ENCODE data around the gene CASZ1. TPM values are rescaled to one million over a fixed set of nuclear protein-coding genes. Genes with fewer than 3 reads are reported as not detected.

The CASZ1 gene
- total RNA-seq, 1 experiment from 2014 or later = 11.7 TPM

GRCh38 chr1:10794724-10795275 is 1.6 kb downstream of the CASZ1 start:
- POLR2A ChIA-PET = interaction anchor here (0.5 to 0.6 kb wide), 2 partner anchors 113 to 188 kb away, joined by 4 to 5 read pairs; no protein-coding TSS in a partner anchor
- peak; percentile 57 for DNase-seq (ENCODE audit: low spot score)
- ATAC-seq = peak; percentile 13; the same call in 1 of the 2 replicates
- Mint-ChIP-seq H3K9me3 (no peaks in the 10 kb centered on the region), H3K4me1 (peaks cover 26% of the 10 kb centered on the region), H3K27me3 (ENCODE audit: low read depth) (peaks cover 47% of the 10 kb centered on the region), H3K27ac (no peak overlapping the region), H3K4me3 (peak overlapping the region; percentile 71), H3K36me3 (no peaks in the 10 kb centered on the region)
- CTCF ChIA-PET = interaction anchor here (0.5 to 2.8 kb wide), 16 partner anchors 9 to 288 kb away, joined by 3 to 10 read pairs (median 5); no protein-coding TSS in a partner anchor
- no peak for TF ChIP-seq ZNF423 (CRISPR knock-in tag; IDR thresholded peaks at IDR 0.05)
- no peak for TF ChIP-seq ELF4 (CRISPR knock-in tag; IDR thresholded peaks at IDR 0.05; ENCODE audit: low read depth)
- no peak for TF ChIP-seq MXD4 (CRISPR knock-in tag; IDR thresholded peaks at IDR 0.05; ENCODE audit: borderline replicate concordance)
- TF ChIP-seq TEAD4 (CRISPR knock-in tag; IDR thresholded peaks at IDR 0.05) = no peak
- TF ChIP-seq, protein P1, sequence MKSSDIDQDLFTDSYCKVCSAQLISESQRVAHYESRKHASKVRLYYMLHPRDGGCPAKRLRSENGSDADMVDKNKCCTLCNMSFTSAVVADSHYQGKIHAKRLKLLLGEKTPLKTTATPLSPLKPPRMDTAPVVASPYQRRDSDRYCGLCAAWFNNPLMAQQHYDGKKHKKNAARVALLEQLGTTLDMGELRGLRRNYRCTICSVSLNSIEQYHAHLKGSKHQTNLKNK (CRISPR knock-in tag; IDR thresholded peaks at IDR 0.05) = no peak
- TF ChIP-seq CREM (CRISPR knock-in tag; IDR thresholded peaks at IDR 0.05) = no peak

DNA sequence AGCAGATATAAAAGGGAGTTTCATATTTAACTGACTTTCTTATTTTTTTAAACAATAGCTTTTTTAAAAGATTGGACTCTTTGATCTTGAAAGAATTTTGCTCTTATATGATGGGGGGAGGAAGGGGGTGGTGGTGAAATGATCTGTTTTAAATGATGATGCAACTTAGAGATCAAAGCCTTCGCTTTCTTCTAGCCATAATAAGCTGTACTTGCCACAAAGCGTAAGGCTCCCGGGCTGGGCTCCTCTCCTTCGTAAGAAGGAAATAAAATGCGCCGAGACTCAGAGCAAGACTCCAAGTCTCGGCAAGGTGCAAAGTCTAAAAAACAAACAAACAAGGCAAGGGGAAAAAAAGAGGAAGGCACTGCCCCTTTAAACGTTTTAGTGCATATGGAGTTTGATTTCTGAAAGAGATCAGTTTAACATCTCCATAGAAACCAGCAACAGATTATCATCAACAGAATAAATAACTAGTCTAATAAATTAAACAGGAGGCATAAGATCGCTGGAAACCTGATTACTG is 3.3 kb downstream of the CASZ1 start:
- no peak overlapping the region for H3K27ac Mint-ChIP-seq
- DNase-seq (ENCODE audit: low spot score) (no peak), ATAC-seq (no peak)
- H3K27me3 Mint-ChIP-seq (ENCODE audit: low read depth) = peaks cover 42% of the 10 kb centered on the region
- H3K4me1 Mint-ChIP-seq = peaks cover 17% of the 10 kb centered on the region
- H3K36me3 Mint-ChIP-seq = no peaks in the 10 kb centered on the region
- ChIA-PET CTCF (interaction anchor here (0.6 to 2.8 kb wide), 12 partner anchors 9 to 583 kb away, joined by 3 to 10 read pairs (median 4); partner anchors contain the start of gene KIF1B), POLR2A (interaction anchor here (0.9 kb wide), 1 partner anchor 12 kb away, joined by 3 read pairs; no protein-coding TSS in a partner anchor)
- peak overlapping the region; percentile 71 for H3K4me3 Mint-ChIP-seq
- no peaks in the 10 kb centered on the region for H3K9me3 Mint-ChIP-seq
- TF ChIP-seq GRHL2 (CRISPR knock-in tag; IDR thresholded peaks at IDR 0.05; ENCODE audit: insufficient replicate concordance, severe bottlenecking) = no peak
- no peak for TF ChIP-seq TP53 (CRISPR knock-in tag; IDR thresholded peaks at IDR 0.05)
- no peak for TF ChIP-seq ZNF232 (CRISPR knock-in tag; IDR thresholded peaks at IDR 0.05)
- no peak for TF ChIP-seq FOXJ3 (CRISPR knock-in tag; IDR thresholded peaks at IDR 0.05; ENCODE audit: borderline replicate concordance)
- TF ChIP-seq SOX15 (CRISPR knock-in tag; IDR thresholded peaks at IDR 0.05) = no peak
- TF ChIP-seq, protein P2, sequence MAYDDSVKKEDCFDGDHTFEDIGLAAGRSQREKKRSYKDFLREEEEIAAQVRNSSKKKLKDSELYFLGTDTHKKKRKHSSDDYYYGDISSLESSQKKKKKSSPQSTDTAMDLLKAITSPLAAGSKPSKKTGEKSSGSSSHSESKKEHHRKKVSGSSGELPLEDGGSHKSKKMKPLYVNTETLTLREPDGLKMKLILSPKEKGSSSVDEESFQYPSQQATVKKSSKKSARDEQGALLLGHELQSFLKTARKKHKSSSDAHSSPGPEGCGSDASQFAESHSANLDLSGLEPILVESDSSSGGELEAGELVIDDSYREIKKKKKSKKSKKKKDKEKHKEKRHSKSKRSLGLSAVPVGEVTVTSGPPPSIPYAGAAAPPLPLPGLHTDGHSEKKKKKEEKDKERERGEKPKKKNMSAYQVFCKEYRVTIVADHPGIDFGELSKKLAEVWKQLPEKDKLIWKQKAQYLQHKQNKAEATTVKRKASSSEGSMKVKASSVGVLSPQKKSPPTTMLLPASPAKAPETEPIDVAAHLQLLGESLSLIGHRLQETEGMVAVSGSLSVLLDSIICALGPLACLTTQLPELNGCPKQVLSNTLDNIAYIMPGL (CRISPR knock-in tag; IDR thresholded peaks at IDR 0.05) = no peak
- TF ChIP-seq ESRRA (CRISPR knock-in tag; IDR thresholded peaks at IDR 0.05; ENCODE audit: borderline replicate concordance) = no peak
- no peak for TF ChIP-seq ARID4B (CRISPR knock-in tag; IDR thresholded peaks at IDR 0.05; ENCODE audit: borderline replicate concordance)
- TF ChIP-seq, protein P3, sequence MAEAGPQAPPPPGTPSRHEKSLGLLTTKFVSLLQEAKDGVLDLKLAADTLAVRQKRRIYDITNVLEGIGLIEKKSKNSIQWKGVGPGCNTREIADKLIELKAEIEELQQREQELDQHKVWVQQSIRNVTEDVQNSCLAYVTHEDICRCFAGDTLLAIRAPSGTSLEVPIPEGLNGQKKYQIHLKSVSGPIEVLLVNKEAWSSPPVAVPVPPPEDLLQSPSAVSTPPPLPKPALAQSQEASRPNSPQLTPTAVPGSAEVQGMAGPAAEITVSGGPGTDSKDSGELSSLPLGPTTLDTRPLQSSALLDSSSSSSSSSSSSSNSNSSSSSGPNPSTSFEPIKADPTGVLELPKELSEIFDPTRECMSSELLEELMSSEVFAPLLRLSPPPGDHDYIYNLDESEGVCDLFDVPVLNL (CRISPR knock-in tag; IDR thresholded peaks at IDR 0.05; ENCODE audit: borderline replicate concordance, low read depth) = no peak
- TF ChIP-seq MYBL2 (CRISPR knock-in tag; IDR thresholded peaks at IDR 0.05) = no peak
- TF ChIP-seq ZNF219 (CRISPR knock-in tag; IDR thresholded peaks at IDR 0.05; ENCODE audit: borderline replicate concordance) = no peak
- TF ChIP-seq, protein P4, sequence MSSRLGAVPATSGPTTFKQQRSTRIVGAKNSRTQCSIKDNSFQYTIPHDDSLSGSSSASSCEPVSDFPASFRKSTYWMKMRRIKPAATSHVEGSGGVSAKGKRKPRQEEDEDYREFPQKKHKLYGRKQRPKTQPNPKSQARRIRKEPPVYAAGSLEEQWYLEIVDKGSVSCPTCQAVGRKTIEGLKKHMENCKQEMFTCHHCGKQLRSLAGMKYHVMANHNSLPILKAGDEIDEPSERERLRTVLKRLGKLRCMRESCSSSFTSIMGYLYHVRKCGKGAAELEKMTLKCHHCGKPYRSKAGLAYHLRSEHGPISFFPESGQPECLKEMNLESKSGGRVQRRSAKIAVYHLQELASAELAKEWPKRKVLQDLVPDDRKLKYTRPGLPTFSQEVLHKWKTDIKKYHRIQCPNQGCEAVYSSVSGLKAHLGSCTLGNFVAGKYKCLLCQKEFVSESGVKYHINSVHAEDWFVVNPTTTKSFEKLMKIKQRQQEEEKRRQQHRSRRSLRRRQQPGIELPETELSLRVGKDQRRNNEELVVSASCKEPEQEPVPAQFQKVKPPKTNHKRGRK (CRISPR knock-in tag; IDR thresholded peaks at IDR 0.05; ENCODE audit: borderline replicate concordance) = no peak
- TF ChIP-seq NFE2L1 (CRISPR knock-in tag; IDR thresholded peaks at IDR 0.05) = no peak
- TF ChIP-seq, protein P5, sequence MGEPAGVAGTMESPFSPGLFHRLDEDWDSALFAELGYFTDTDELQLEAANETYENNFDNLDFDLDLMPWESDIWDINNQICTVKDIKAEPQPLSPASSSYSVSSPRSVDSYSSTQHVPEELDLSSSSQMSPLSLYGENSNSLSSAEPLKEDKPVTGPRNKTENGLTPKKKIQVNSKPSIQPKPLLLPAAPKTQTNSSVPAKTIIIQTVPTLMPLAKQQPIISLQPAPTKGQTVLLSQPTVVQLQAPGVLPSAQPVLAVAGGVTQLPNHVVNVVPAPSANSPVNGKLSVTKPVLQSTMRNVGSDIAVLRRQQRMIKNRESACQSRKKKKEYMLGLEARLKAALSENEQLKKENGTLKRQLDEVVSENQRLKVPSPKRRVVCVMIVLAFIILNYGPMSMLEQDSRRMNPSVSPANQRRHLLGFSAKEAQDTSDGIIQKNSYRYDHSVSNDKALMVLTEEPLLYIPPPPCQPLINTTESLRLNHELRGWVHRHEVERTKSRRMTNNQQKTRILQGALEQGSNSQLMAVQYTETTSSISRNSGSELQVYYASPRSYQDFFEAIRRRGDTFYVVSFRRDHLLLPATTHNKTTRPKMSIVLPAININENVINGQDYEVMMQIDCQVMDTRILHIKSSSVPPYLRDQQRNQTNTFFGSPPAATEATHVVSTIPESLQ (CRISPR knock-in tag; IDR thresholded peaks at IDR 0.05) = no peak
- no peak for TF ChIP-seq ELF4 (CRISPR knock-in tag; IDR thresholded peaks at IDR 0.05; ENCODE audit: low read depth)
- TF ChIP-seq ZNF396 (CRISPR knock-in tag; IDR thresholded peaks at IDR 0.05; ENCODE audit: borderline replicate concordance) = no peak
- no peak for TF ChIP-seq ATF1 (CRISPR knock-in tag; IDR thresholded peaks at IDR 0.05)

All from WTC11 (cell line).